ENCODE results near the gene FGFRL1. TPM values are rescaled to one million over a fixed set of nuclear protein-coding genes. Genes with fewer than 3 reads are reported as not detected.

Gene FGFRL1
- total RNA-seq, 4 donors from 2014 or later, result 18.1 to 39.6 (median 26.4) TPM

- Histone ChIP-seq H3K4me3 (no peak overlapping the region), H3K27me3 (no peaks in the 10 kb centered on the region), H3K36me3 (no peaks in the 10 kb centered on the region), H3K27ac (peak overlapping the region in 2 of 4 donors; percentile 34 to 47), H3K9me3 (no peaks in the 10 kb centered on the region), H3K4me1 (peaks cover 0 to 90% (median 42%) of the 10 kb centered on the region in 4 donors)
- no peak for TF ChIP-seq POLR2A (IDR thresholded peaks at IDR 0.05)
- peak in 1 of 2 donors; percentile 64 for TF ChIP-seq EP300 (IDR thresholded peaks at IDR 0.05)
- DNase-seq (ENCODE audit: low spot score in 2 of 2), result no peak
- 54 to 57% methylated on average over 31 to 34 of the region's 36 CpGs for WGBS, 2 donors
Observed at GRCh38 chr4:1014291-1015167, 3.1 kb downstream of the FGFRL1 start.

DNA sequence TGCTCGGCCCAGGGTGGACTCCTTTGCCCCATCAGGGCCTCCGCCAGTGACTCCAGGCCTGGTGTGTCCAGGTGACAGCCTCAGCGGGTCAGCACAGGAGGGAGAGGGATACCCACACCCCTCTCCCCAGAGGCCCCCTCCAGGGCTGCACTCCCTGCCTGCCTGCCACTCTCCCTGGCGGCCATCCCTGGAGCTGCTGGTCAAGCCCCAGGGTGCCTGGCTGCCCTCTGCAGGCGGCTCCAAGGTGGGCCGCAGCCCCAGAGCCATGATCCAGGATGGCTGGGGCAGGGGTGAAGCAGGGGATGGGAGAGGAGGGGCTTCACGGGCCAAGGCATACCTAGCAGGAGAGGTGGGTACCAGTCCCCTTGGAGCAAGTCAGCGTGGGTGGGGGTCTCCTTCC, 3.8 kb downstream of the FGFRL1 start:
- H3K4me1 ChIP-seq, result peaks cover 0 to 88% (median 37%) of the 10 kb centered on the region in 4 donors
- H3K27me3 ChIP-seq, result no peaks in the 10 kb centered on the region
- WGBS, 2 donors, result 30 to 78% methylated on average over 4 to 5 of the region's 8 CpGs
- no peaks in the 10 kb centered on the region for H3K36me3 ChIP-seq
- DNase-seq (ENCODE audit: low spot score in 2 of 2), result no peak
- TF ChIP-seq EP300 (IDR thresholded peaks at IDR 0.05), result no peak
- no peak for TF ChIP-seq POLR2A (IDR thresholded peaks at IDR 0.05)
- TF ChIP-seq CTCF (IDR thresholded peaks at IDR 0.05), result peak in 1 of 5 experiments; percentile 13
- peak overlapping the region in 2 of 4 donors; percentile 10 to 47 for H3K27ac ChIP-seq
- no peak overlapping the region for H3K4me3 ChIP-seq
- no peaks in the 10 kb centered on the region for H3K9me3 ChIP-seq

DNA sequence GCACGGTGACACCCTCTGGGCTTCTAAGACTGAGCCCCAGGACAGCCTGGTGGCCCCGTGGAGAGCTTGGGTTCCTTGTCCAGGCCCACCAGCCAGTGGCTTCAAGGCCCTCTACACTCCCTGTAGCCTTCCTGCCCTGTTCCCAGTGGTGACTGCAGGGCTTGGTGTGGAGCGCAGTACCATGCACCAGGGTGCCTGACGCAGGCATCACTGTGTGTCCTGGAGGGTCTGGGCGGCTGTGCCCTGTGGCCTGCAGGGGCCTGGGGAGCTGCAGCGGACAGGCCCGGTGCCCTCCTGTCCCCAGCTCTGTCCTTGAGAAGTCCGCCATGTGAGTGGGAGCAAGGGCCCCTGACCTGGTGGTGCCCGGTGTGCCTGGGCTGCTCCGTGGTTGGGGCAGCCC, 4.3 kb downstream of the FGFRL1 start:
- no peak overlapping the region for H3K27ac ChIP-seq
- H3K4me1 ChIP-seq, result peaks cover 0 to 83% (median 32%) of the 10 kb centered on the region in 4 donors
- no peaks in the 10 kb centered on the region for H3K9me3 ChIP-seq
- H3K27me3 ChIP-seq, result no peaks in the 10 kb centered on the region
- H3K4me3 ChIP-seq, result no peak overlapping the region
- TF ChIP-seq EP300 (IDR thresholded peaks at IDR 0.05), result no peak
- TF ChIP-seq POLR2A (IDR thresholded peaks at IDR 0.05), result no peak
- no peak for TF ChIP-seq CTCF (IDR thresholded peaks at IDR 0.05)
- H3K36me3 ChIP-seq, result no peaks in the 10 kb centered on the region
- no peak for DNase-seq (ENCODE audit: low spot score in 2 of 2)
- WGBS, 2 donors, result 74 to 80% methylated on average over 4 to 10 of the region's 10 CpGs

DNA sequence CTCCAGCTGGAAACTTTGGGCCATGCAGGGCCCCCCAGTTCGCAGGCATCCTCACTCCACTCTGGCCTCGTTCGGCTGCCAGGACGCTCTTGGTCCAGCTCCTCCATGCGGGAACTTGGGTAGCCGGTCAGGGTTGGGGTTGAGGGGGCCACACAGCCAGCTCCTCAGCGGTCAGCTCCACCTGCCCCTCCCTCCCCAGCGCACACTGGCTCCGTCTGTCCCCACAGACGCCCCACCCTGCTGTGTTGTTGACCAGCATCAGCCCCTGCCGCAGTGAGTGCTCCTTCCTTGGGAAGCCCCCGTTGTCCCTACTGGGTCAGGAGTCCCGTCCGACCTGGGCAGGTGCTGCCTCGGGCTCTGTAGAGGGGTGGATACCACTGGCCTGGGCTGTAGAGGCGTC, 5.8 kb downstream of the FGFRL1 start:
- TF ChIP-seq EP300 (IDR thresholded peaks at IDR 0.05) (no peak), POLR2A (IDR thresholded peaks at IDR 0.05) (no peak), CTCF (IDR thresholded peaks at IDR 0.05) (no peak)
- Histone ChIP-seq H3K4me1 (peaks cover 0 to 76% (median 29%) of the 10 kb centered on the region in 4 donors), H3K27ac (no peak overlapping the region), H3K9me3 (no peaks in the 10 kb centered on the region), H3K27me3 (no peaks in the 10 kb centered on the region), H3K36me3 (peaks cover 0 to 3% (median 0%) of the 10 kb centered on the region in 3 donors), H3K4me3 (no peak overlapping the region)
- WGBS, 2 donors, result 88 to 89% methylated on average over 15 to 16 of the region's 16 CpGs
- DNase-seq (ENCODE audit: low spot score in 2 of 2), result no peak

- H3K36me3 ChIP-seq, result peaks cover 0 to 8% (median 0%) of the 10 kb centered on the region in 3 donors
- TF ChIP-seq EP300 (IDR thresholded peaks at IDR 0.05), result no peak
- no peak for TF ChIP-seq POLR2A (IDR thresholded peaks at IDR 0.05)
- TF ChIP-seq CTCF (IDR thresholded peaks at IDR 0.05), result no peak
- H3K27ac ChIP-seq, result no peak overlapping the region
- no peak overlapping the region for H3K4me3 ChIP-seq
- whole genome bisulfite sequencing, 2 donors, result 87 to 88% methylated on average over 13 to 15 of the region's 15 CpGs
- H3K27me3 ChIP-seq, result no peaks in the 10 kb centered on the region
- no peaks in the 10 kb centered on the region for H3K9me3 ChIP-seq
- peaks cover 0 to 71% (median 26%) of the 10 kb centered on the region in 4 donors for H3K4me1 ChIP-seq
- no peak for DNase-seq (ENCODE audit: low spot score in 2 of 2)
Observed at GRCh38 chr4:1017706-1018105, 6.3 kb downstream of the FGFRL1 start.
